ENCODE measurements around the gene DAND5.

DNA sequence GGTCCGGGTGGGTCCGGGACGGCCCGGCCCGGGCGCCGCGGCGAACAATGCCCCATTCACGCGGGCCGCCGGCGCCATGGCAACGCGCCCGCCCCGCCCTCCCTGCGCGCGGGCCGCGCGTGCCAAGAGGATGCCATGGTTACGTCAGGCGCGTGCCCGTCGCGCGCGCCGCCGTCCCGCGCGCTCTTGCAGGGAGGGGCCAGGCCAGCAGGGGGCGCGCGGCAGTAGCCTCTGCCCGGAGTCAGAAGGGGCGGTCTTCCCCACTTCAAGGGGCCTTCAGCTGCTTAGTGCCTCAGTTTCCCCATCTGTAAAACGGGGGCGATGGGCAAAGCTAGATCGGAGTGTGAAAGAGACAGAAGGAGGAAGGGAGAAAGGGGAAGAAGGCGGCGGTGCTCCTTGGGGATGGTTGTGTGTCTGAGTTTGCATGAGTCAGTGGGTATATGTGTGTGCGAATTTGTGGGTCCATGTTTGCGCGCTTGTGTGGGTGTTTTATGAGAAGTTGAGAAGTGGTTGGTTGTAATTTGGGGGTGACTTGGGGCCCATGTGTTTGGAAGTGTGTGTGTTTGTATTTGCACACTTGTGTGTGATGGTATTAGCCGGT lies 14.3 kb downstream of the DAND5 start:
- TF ChIP-seq GATA2 (IDR thresholded peaks at IDR 0.05; ENCODE audit: low read depth, low read length) (no peak), GATA3 (IDR thresholded peaks at IDR 0.05; ENCODE audit: low read depth, low read length) (no peak)
